Activated CD8-positive, alpha-beta T cell treated with anti-CD3 and anti-CD28 coated beads for 36 hours (primary cell): ENCODE measurements around the gene ITPR1. TPM values are rescaled to one million over a fixed set of nuclear protein-coding genes. Genes with fewer than 3 reads are reported as not detected.

Source experiments
- ATAC-seq: fragments of 200-7000 bp; cut with Tn5 transposase; one replicate; pipeline ENCODE4 v1.10.0; 2021; ENCODE audit warnings: mild to moderate bottlenecking, moderate library complexity
- CTCF ChIA-PET: fragments of 350-600 bp; sonication (Branson Sonifier 250); formaldehyde crosslinking; loops from one replicate; lab custom pipeline; 2021; ENCODE audit warnings: antibody characterized with exemption; lab: Charles Lee
- POLR2A ChIA-PET: fragments of 350-600 bp; sonication (Branson Sonifier 250); formaldehyde crosslinking; loops from one replicate; lab custom pipeline; 2021; ENCODE audit warnings: antibody characterized with exemption; lab: Charles Lee
- DNase-seq: peaks from one replicate; pipeline ENCODE4 v3.0.0-alpha.2; 2020
- H3K27ac Mint-ChIP-seq: one replicate; pipeline ENCODE4 v1.8.0; 2021; ENCODE audit warnings: mild to moderate bottlenecking, mixed read lengths
- H3K27me3 Mint-ChIP-seq: one replicate; pipeline ENCODE4 v1.8.0; 2021; ENCODE audit warnings: mixed read lengths
- H3K36me3 Mint-ChIP-seq: one replicate; pipeline ENCODE4 v1.8.0; 2021; ENCODE audit warnings: low read depth, mixed read lengths
- H3K4me1 Mint-ChIP-seq: one replicate; pipeline ENCODE4 v1.8.0; 2021; ENCODE audit warnings: low read depth, mixed read lengths
- H3K4me3 Mint-ChIP-seq: one replicate; pipeline ENCODE4 v1.8.0; 2021; ENCODE audit warnings: mild to moderate bottlenecking, moderate library complexity, mixed read lengths
- H3K9me3 Mint-ChIP-seq: one replicate; pipeline ENCODE4 v1.8.0; 2021; ENCODE audit warnings: mixed read lengths
- CTCF ChIP-seq: fragments of 200-600 bp; IDR thresholded peaks from one replicate; pipeline ENCODE4 v1.8.0; 2022; ENCODE audit warnings: antibody characterized with exemption, mild to moderate bottlenecking
- intact Hi-C: fragments of 100-400 bp; cut with micrococcal nuclease; formaldehyde crosslinking; loops from one replicate; pipeline ENCODE4 v1.10.0; 2022
- total RNA-seq, 2 experiments: library from RNA; stranded (reverse); gene quantifications; one replicate each; pipeline ENCODE4 v1.2.3, GENCODE V29; 2021

Gene ITPR1
- total RNA-seq, 2 experiments from 2014 or later, result 93.9 to 98.2 TPM

- Mint-ChIP-seq H3K4me3 (no peak overlapping the region), H3K27me3 (no peaks in the 10 kb centered on the region), H3K4me1 (peaks cover 54% of the 10 kb centered on the region), H3K9me3 (no peaks in the 10 kb centered on the region), H3K36me3 (peaks cover 13% of the 10 kb centered on the region), H3K27ac (no peak overlapping the region)
- POLR2A ChIA-PET, result interaction anchor here (0.5 to 1.6 kb wide), 3 partner anchors 8 to 187 kb away, joined by 3 to 5 read pairs (median 3); no protein-coding TSS in a partner anchor
- no peak for TF ChIP-seq CTCF
- ATAC-seq (no peak), DNase-seq (no peak)
- CTCF ChIA-PET, result interaction anchor here (1.1 to 4.8 kb wide), 2 partner anchors 7 to 16 kb away, joined by 3 to 21 read pairs; no protein-coding TSS in a partner anchor
- intact Hi-C loops, result no loop called here
Observed at GRCh38 chr3:4511491-4512262, 18.5 kb downstream of the ITPR1 start.

- TF ChIP-seq CTCF, result no peak
- ATAC-seq (no peak), DNase-seq (no peak)
- Mint-ChIP-seq H3K36me3 (peaks cover 15% of the 10 kb centered on the region), H3K4me1 (peaks cover 53% of the 10 kb centered on the region), H3K27me3 (no peaks in the 10 kb centered on the region), H3K27ac (no peak overlapping the region), H3K4me3 (no peak overlapping the region), H3K9me3 (no peaks in the 10 kb centered on the region)
- intact Hi-C loops, result no loop called here
- CTCF ChIA-PET, result interaction anchor here (1.1 to 12.3 kb wide), 3 partner anchors 18 to 162 kb away, joined by 3 to 131 read pairs (median 4); no protein-coding TSS in a partner anchor
- POLR2A ChIA-PET, result interaction anchor here (0.9 to 2.0 kb wide), 3 partner anchors 10 to 187 kb away, joined by 3 to 7 read pairs (median 3); no protein-coding TSS in a partner anchor
Observed at GRCh38 chr3:4512895-4513616, 19.9 kb downstream of the ITPR1 start.

GRCh38 chr3:4514321-4514720 lies 21.2 kb downstream of the ITPR1 start:
- ChIA-PET POLR2A (interaction anchor here (2.0 kb wide), 1 partner anchor 20 kb away, joined by 7 read pairs; no protein-coding TSS in a partner anchor), CTCF (interaction anchor here (0.6 to 12.3 kb wide), 5 partner anchors 10 to 116 kb away, joined by 3 to 131 read pairs (median 3); no protein-coding TSS in a partner anchor)
- Mint-ChIP-seq H3K4me1 (peaks cover 55% of the 10 kb centered on the region), H3K36me3 (peaks cover 12% of the 10 kb centered on the region), H3K27me3 (no peaks in the 10 kb centered on the region), H3K9me3 (no peaks in the 10 kb centered on the region), H3K4me3 (no peak overlapping the region), H3K27ac (no peak overlapping the region)
- ATAC-seq (no peak), DNase-seq (no peak)
- intact Hi-C loops, result no loop called here
- no peak for TF ChIP-seq CTCF

GRCh38 chr3:4514916-4515315 lies 21.8 kb downstream of the ITPR1 start:
- ChIA-PET POLR2A (interaction anchor here (5.4 kb wide), 1 partner anchor 21 kb away, joined by 36 read pairs; the partner anchor contains the start of gene ITPR1), CTCF (interaction anchor here (1.4 to 12.3 kb wide), 3 partner anchors 10 to 116 kb away, joined by 3 to 131 read pairs (median 3); no protein-coding TSS in a partner anchor)
- peaks cover 13% of the 10 kb centered on the region for H3K36me3 Mint-ChIP-seq
- ATAC-seq (no peak), DNase-seq (no peak)
- no peak for TF ChIP-seq CTCF
- H3K27ac Mint-ChIP-seq, result no peak overlapping the region
- H3K4me3 Mint-ChIP-seq, result no peak overlapping the region
- H3K9me3 Mint-ChIP-seq, result no peaks in the 10 kb centered on the region
- H3K27me3 Mint-ChIP-seq, result no peaks in the 10 kb centered on the region
- H3K4me1 Mint-ChIP-seq, result peaks cover 57% of the 10 kb centered on the region
- intact Hi-C loops, result no loop called here
